HG03575 (cell line): ENCODE data around the gene SPAAR.
"Not testable (repeated sequence)": the region's sequence is repeated elsewhere in the genome, so short reads cannot be mapped to it uniquely, and the experiment has no call there.

Experiments
- ATAC-seq: cut with Tn5 transposase; IDR thresholded peaks from one replicate; pipeline ENCODE4 v1.9.1; 2021; ENCODE audit not compliant: unreplicated experiment, insufficient number of reproducible peaks, low FRiP score; ENCODE audit errors: extremely low read depth

The SPAAR gene

DNA sequence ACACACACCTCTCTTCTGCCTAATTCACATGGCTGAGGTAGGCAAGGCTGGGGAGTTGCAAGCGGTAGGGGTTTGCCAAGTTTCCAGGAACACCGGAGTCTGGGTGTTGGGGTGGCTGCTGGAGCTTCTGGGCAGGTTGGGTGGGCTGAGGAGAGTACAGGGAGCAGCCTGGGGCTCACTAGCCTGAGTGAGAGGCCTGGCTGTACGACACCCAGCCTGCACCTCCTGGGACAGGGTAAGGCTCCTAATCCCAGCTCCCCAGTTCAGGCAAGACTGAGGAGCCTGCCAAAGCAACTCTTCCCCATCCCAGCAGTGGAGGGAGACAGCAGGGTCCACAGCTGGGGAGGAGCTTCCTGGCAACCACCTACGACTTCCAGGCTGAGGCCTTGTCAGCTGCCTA, 8.0 kb downstream of the SPAAR start:
- ATAC-seq, result no peak

DNA sequence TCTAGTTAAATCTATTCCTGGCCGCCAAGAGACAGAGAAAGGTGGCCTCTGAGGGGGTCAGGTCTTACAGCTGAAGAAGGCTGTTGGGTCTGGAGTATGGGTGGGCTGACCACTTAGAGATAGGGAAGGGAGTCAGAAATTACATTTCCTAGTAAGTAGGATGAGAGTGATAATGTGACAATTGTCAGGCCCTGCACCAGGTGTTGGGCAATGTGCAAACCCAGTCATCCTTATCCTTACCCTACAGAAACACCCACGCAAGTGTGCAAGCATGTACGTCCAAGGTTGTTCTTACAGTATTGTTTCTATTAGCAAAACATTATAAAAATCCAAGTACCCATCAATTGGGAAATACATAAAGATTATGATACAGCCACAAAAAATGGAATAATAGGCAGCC, 9.5 kb downstream of the SPAAR start:
- no peak for ATAC-seq

DNA sequence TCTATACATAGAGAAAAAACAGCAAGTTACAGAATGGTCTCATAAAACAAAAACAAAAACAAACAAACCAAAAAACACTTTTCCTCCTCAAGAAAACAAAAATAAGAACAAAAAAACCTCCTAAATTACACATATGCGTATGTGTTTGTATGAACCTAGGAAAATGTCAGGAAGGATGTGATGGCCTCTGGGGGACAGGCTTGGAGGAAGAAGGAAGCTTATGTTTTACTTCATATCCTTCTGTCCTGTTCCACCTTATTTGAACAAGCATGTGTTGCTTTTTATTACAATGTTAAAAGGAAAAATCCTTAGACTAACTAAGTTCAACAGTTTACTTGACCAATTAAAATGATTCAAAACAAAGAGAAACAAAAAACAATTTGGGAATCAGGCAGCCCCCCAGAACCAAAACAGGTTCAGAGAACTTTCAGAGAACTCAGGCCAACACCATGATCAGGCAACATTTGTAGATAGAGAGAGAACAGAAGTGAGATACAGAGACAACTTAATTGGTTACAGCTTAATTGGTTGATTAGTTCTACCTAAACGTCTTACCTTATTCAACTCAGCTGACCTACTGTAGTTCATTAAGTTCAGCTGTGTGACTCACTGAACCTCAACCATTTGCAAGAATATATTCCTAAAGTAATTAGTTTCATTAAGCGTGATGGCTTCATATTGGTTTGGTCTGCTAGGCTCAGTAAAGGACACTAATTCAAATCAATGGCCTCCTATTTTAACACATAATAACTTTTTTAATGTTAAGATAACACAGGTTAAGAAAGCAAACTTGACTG, 10.1 kb downstream of the SPAAR start:
- no peak for ATAC-seq

DNA sequence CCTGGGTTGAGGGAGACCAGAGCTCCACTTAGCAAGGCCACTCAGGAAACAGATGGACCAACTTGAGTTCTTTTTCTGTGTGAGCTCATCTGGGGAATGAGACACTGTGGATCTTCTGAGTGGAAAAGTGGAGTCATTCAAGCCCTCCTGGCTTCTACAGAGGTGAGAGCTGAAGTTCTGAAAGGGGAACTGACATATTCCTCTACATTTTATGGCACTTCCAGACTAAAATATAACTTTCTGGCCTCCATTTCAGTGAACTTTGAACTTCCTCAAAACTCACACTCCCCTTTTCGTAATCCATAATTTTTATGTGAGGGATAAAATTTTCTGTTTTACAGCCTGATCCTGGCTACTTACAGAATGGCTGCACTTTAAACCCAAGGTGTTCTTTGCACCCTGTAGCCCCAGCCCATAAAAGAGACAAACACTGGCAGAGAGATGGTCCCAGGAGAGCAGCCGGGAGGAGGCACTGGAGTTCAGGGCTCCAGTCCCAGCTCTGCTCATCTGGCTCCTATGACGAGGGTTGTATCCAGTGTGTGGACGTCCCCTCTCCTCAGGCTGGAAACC, 10.8 kb downstream of the SPAAR start:
- no peak for ATAC-seq

DNA sequence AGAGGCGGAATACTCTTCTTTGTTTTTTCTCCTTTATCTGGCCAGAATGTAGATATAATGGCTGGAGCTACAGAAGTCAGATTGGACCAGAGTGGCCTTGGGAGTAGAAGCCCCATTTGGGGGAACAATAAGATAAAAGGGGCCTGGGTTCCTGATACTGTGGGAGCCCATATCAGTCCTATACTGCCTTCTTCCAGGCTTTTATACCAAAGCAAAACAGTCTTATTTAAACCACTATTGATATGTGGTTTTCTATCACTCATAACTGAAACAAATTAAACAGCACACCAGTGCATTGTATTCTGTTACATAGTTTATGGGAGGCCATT, 14.3 kb downstream of the SPAAR start:
- no peak for ATAC-seq

DNA sequence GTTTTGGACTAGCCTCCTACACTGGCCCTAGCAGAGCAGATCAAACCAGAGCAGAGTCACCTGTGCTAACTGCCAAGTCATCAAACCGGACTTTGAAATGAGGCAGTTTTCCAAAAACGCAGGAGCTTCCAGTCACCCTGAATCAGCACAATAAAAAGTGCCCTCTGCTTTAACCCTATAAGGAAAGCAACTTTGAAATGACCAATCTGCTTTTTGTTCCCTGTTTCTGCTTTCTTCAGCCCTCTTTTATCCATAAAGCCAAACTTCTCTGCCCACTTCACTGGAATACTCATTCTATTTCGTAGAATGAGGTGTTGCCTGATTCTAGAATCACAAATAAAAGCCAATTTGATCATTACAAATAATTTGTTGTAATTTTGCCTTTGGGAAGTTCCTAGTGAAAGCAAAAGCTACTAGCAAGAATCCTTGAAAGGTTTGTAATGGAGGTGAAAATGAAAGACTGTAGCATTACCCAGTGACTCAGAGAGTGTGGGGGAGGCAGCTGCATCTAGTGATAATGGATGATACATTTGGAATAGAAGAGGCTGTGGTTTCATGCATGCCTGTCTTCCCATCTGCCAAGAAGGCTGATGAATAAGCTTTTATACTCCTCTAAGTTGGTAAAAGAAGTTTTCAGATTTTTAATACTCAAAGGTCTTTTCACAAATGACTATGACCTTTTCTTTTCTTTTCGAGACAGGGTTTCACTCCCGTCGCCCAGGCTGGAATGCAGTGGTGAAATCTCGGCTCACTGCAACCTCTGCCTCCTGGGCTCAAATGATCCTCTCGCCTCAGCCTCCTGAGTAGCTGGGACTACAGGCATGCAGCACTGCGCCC, 14.9 kb downstream of the SPAAR start:
- no peak for ATAC-seq

DNA sequence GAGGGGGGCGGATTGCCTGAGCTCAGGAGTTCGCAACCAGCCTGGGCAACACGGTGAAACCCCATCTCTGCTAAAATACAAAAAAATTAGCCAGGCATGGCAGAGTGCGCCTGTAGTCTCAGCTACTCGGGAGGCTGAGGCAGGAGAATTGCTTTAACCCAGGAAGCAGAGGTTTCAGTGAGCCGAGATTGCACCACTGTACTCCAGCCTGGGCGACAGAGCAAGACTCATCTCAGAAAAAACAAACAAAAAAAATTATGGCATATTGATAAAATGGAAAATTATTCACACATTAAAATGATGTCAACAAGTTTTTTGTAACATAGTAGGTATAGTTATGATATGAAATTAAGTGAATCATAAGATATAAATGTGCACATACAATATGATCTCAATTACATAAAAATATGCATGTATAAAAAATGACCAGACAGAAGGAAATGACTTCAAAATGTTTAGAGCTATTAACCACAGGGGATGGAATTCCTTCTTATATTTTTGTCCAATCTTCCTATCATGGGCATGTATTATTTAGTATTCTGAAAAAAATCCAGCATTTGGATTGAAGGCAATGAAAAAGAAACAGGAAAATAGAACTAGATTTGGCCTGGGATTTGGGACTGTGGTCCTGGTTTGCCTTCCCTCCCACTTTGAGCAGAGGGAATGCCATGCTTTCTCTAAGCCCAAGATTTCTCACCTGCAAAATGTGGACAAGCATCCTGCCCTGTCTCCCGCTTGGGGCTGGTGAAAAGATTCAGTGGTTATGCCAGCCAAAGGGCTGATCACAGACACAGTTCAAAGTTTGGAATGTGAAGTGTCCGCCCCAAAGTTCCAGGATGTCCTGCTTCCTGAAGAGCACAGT, 19.5 kb downstream of the SPAAR start:
- no peak for ATAC-seq

DNA sequence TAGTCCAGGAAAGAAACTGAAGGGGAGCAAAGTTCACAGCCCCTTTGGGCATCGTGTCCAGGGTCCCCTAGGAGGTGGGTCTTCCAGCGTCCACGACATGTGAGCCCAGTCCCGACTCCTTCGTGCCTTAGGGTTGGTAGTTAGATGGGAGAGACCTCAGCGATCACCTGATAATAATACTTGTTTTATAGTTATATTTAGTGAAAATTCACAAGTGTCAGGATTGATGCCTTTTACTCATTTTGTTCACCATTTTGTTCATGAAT, 20.1 kb downstream of the SPAAR start:
- no peak for ATAC-seq

DNA sequence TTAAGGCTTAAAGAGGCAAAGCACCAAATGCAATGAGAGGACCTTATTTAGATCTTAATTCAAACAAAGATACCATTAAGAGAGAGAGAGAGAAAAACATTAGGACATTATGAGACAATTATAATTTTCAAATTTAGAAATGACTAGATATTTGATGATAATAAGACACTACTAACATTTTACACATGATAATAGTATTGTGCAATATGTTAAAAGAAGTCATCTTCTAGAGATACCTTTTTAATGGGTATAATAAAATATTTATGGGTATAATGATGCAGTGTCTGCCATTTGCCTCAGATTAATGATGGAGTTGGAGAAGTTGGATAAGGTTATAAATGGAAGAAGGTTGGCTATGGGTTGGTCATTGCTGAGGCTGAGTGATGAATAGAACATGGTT, 21.2 kb downstream of the SPAAR start:
- ATAC-seq, result no peak

DNA sequence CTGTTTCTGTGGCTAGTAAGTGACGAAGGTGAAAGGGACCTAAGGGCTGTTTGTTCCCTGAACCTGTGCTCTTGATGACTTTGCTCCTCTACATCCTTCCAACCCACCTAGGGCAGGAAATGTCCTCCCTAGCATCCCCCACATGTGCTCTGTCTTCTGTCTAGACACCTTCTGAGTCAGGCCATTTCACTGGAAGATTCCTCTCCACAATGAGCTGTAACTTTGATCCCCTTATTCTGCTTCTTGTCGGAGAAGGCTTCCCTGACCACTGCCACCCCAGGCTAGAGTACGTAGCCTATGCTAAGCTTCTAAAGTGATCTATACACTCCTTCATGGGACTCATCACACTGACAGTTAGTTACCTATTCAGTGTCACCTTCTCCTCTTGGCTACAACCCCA, 21.7 kb downstream of the SPAAR start:
- no peak for ATAC-seq

DNA sequence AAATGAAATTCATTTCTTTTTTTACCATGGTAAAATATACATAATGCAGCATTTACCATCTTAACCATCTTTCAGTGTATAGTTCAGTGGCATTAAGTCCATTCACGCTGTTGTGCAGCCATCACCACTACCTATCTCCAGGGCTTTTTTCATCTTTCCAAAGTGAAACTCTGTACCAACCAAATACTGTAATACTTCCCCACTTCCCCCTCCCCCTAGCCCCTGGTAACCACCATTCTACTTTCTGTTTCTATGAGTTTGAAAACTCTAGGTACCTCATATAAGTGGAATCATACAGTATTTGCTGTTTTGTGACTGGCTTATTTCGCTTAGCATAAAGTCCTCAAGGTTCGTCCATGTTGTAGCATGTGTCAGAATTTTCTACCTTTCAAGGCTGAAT, 23.4 kb downstream of the SPAAR start:
- no peak for ATAC-seq

DNA sequence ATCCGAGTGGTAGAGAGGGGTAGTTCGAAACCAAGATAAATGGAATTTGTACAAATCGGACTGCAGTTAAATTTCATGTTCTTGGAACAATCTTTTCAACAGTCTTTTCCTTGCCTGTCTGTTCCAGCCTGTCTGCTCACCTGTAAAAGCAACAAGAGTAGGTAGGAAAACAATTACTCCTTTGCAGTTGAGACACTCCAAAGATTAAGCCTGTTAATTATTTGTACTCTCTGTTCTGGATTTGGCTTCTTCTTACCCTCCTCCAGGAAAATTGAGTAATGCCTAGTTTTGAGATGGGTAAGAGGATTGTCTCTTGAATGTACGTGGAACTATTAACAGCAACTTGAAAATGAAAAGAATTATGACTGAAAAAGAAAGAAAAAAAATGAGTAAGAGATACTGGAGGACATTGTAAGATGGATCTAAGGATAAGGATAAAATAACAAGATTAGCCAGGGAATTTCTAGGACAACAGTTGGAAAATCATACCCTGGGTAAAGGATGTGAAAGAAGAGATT, 24.3 kb downstream of the SPAAR start:
- no peak for ATAC-seq

DNA sequence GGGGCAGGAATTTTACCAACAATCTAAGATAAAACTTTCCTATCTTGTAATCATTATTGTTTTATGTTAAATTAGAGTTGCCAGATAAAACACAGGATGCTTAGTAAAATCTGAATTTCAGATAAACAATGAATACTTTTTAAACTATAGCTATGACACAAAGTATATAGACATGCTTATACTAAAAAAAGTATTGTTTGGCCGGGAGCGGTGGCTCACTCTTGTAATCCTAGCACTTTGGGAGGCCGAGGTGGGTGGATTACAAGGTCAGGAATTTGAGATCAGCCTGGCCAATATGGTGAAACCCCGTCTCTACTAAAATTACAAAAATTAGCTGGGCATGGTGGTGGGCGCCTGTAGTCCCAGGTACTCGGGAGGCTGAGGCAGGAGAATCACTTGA, 24.8 kb downstream of the SPAAR start:
- not testable (repeated sequence) for ATAC-seq

DNA sequence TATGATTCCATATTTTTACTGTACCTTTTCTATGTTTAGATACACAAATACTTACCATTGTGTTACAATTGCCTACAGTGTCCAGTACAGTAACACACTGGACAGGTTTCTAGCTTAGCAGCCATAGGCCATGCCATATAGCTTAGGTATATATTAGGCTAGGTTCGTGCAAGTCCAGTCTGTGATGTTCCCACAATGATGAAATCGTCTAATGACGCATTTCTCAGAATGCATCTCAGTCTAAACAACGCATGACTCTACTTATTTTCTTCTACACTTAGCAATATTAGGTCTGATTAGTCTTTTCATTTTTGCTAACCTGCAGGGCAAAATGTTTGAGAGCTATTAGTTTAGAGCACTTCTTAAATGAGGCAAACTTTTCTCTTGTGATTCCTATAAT, 26.0 kb downstream of the SPAAR start:
- no peak for ATAC-seq

DNA sequence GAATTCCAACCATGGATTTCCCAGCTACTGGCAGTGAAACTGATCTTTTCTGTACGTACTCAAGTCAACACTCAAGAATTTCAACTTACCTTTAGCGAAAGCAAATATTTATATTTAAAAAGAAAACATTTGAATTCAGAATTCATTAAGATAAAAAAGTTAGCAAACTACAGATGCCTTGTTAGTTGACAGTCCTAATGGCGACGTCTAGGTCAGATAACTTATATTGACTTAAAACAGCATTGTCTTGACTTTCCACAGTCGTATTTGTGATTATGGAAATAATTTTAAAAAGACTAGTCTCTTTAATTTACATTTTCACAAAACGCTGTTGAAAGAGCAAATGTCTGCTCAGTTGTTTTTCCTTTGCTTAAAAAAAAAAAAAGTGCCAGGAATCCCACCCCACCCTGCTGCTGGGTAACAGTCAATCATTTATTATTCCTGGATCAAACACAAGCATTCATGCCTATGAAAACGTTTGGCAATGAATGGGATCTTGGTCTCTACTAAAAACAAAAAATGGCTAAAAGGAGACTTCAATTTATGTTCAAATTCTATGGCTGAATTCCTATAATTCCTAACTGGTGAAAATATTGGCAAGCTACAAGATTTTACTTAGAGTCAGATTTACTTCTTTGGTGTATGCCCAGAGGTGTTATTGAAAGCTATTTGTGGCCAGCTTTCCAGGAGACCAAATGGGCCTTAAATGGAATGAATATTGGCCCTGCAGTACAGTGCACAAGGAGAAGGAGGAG, 26.6 kb downstream of the SPAAR start:
- ATAC-seq, result no peak

DNA sequence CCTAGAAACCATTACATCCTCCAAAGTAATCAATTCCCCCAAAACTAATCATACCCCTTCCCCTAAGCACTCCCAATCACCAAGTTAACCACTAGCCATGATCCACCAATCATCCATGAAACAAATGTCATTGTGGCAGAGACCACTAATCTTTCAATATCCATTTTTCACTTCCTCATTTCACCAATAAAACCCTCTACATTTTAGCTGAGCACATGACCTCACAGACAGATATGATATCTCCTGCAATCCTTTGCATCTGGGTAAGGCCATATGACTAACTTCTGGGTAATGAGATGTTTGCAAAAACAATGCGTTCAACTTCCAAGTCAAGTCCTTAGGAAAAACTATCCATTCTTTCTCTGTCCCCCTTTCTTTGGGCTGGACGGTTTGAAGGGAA, 27.9 kb downstream of the SPAAR start:
- ATAC-seq, result no peak

DNA sequence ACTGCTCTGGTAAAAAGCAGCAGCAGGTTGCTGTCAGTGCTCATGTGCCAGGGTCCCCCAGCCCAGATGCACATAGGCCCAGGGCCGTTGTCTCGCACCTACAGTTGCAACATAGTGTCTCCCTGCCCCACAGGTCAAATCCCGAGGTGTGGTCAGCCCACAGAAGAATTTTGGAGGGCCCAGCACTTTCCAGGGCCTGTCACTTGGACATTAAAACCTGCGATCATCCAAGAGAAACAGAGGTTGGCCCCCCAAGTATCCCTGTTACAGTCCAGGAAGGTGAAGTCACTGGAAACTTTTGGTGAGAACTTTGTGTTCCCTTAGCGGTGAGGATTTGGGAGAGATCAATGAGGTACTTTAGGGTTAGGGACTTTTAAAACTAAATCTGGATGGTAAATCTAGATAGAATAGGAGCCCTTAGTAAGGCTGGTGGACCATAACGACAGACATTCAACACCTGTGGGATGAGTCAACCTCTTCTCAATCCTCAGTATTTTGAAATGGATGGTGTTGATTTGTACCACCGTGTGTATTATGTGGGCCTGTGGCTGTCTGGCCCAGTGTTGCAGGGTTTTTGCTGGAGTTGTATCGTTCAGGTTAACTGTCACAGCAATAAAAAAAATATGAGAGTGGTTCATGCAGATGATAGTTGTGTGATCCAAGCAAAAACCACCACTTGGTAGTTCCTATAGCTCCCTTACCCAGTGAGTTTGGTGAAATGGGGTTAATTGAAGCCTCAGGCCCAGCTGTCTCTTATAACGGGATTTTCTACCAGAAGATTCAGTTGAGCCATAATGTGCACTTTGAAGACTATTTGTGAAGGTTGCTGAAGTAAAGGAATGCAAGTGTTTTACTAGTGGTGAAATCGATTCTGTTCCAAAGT, 29.4 kb downstream of the SPAAR start:
- ATAC-seq, result no peak

DNA sequence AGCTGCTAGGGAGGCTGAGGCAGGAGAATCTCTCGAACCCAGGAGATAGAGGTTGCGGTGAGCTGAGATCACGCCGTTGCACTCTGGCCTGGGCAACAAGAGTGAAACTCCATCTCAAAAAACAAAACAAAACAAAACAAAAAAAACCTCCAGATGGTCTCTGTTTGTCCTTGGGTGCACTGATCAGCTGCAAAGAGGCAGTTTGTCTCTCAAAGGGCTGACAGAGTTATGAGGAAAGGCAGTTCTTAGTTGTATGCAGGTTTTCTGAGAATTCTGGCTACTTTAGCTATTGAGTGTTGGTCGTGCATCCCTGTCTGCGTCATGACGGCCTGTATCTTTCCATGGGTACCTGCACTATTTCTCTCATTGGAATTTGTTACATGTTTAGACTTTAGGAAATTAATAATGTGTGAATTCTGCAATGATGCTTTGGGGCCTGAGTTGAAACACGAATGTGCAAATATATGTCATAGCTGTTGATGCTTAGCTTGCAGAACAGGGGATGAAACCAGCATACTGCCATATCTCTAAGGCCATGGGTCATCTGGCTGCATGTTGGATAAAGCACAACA, 30.5 kb downstream of the SPAAR start:
- no peak for ATAC-seq
